MM.1S (cell line): ENCODE measurements around the gene TP53I13.
A peak's percentile ranks its signal among the peaks of the same experiment; 100 is the strongest.

ENCODE experiments used
- DNase-seq: peaks from one replicate; pipeline ENCODE4 v3.0.0-alpha.2; 2015
- H2AFZ ChIP-seq: fragments of 300-600 bp; sonication (generic); 2 replicates; pipeline ENCODE4 v1.6.0; 2016; ENCODE audit warnings: antibody characterized with exemption, low read length
- H3F3A ChIP-seq: fragments of 300-600 bp; sonication (generic); 2 replicates; pipeline ENCODE4 v1.6.1; 2016; ENCODE audit warnings: mild to moderate bottlenecking, antibody characterized with exemption, low read length, moderate library complexity, mixed read lengths; ENCODE audit not compliant: insufficient read depth
- H3K27ac ChIP-seq: fragments of 300-600 bp; sonication (generic); 2 replicates; pipeline ENCODE4 v1.5.1; 2016; ENCODE audit warnings: mild to moderate bottlenecking, low read length
- H3K27me3 ChIP-seq: fragments of 300-600 bp; sonication (generic); replicated peaks from 2 replicates; pipeline ENCODE4 v1.6.0; 2016; ENCODE audit warnings: low read length; ENCODE audit not compliant: insufficient read depth
- H3K36me3 ChIP-seq: fragments of 300-600 bp; sonication (generic); replicated peaks from 2 replicates; pipeline ENCODE4 v1.6.1; 2016; ENCODE audit warnings: mild to moderate bottlenecking, low read length, mixed read lengths; ENCODE audit not compliant: insufficient read depth
- H3K4me1 ChIP-seq: fragments of 300-600 bp; sonication (generic); 2 replicates; pipeline ENCODE4 v1.6.1; 2016; ENCODE audit warnings: low read length, mixed read lengths
- H3K4me2 ChIP-seq: fragments of 300-600 bp; sonication (generic); 2 replicates; pipeline ENCODE4 v1.6.0; 2016; ENCODE audit warnings: low read depth, low read length
- H3K4me3 ChIP-seq: fragments of 300-600 bp; sonication (generic); 2 replicates; pipeline ENCODE4 v1.5.1; 2016; ENCODE audit warnings: low read length, mixed read lengths
- H3K79me2 ChIP-seq: fragments of 300-600 bp; sonication (generic); 2 replicates; pipeline ENCODE4 v1.6.1; 2016; ENCODE audit warnings: mixed run types, low read length, mixed read lengths
- H3K9ac ChIP-seq: fragments of 300-600 bp; sonication (generic); 2 replicates; pipeline ENCODE4 v1.6.1; 2016; ENCODE audit warnings: low read length, mixed read lengths
- H3K9me2 ChIP-seq: fragments of 300-600 bp; sonication (generic); replicated peaks from 2 replicates; pipeline ENCODE4 v1.6.1; 2016; ENCODE audit warnings: mild to moderate bottlenecking, low read length, mixed read lengths; ENCODE audit not compliant: insufficient read depth
- H3K9me3 ChIP-seq: fragments of 300-600 bp; sonication (generic); replicated peaks from 2 replicates; pipeline ENCODE4 v1.6.1; 2016; ENCODE audit warnings: mild to moderate bottlenecking, low read length, mixed read lengths; ENCODE audit not compliant: insufficient read depth
- H4K20me1 ChIP-seq: fragments of 300-600 bp; sonication (generic); 2 replicates; pipeline ENCODE4 v1.6.1; 2016; ENCODE audit warnings: mild to moderate bottlenecking, low read length, moderate library complexity, mixed read lengths; ENCODE audit not compliant: insufficient read depth
- CTCF ChIP-seq: fragments of 300-600 bp; sonication (generic); IDR thresholded peaks from 2 replicates; pipeline ENCODE4 v1.5.1; 2016; ENCODE audit warnings: antibody characterized with exemption, low read length, mixed read lengths
- EZH2 ChIP-seq: fragments of 300-600 bp; sonication (generic); optimal IDR thresholded peaks from 2 replicates; pipeline ENCODE3; 2017; ENCODE audit warnings: low read depth, mild to moderate bottlenecking, antibody characterized with exemption, low read length, mixed read lengths
- EZH2phosphoT487 ChIP-seq: fragments of 300-600 bp; sonication (generic); IDR thresholded peaks from 2 replicates; pipeline ENCODE4 v1.6.1; 2018; ENCODE audit warnings: antibody characterized with exemption, low read length

The TP53I13 gene

GRCh38 chr17:29588562-29589411 is 20.3 kb downstream of the TP53I13 start:
- TF ChIP-seq EZH2phosphoT487 = no peak
- no peak for TF ChIP-seq CTCF
- TF ChIP-seq EZH2 = no peak
- Histone ChIP-seq H3K4me3 (peak overlapping the region; percentile 78), H3K9me3 (no peaks in the 10 kb centered on the region), H3K4me1 (peaks cover 32% of the 10 kb centered on the region), H3K27ac (no peak overlapping the region; the same call in 1 of the 2 replicates), H3K9ac (peak overlapping the region; percentile 68; the same call in 1 of the 2 replicates), H3F3A (peaks cover 6% of the 10 kb centered on the region; the same call in 1 of the 2 replicates), H3K9me2 (no peaks in the 10 kb centered on the region), H3K27me3 (no peaks in the 10 kb centered on the region), H3K79me2 (peaks cover 51% of the 10 kb centered on the region), H2AFZ (peak overlapping the region; percentile 57), H3K4me2 (peak overlapping the region; percentile 90), H3K36me3 (no peaks in the 10 kb centered on the region), H4K20me1 (no peaks in the 10 kb centered on the region)
- DNase-seq = peak; percentile 36

- Histone ChIP-seq H3K27me3 (no peaks in the 10 kb centered on the region), H3K27ac (no peak within 1 kb of the TSS; the same call in 1 of the 2 replicates), H3K9me2 (no peaks in the 10 kb centered on the region), H3K9me3 (no peaks in the 10 kb centered on the region), H3K4me2 (peak within 1 kb of the TSS; percentile 99), H4K20me1 (no peaks in the 10 kb centered on the region), H3K9ac (peak within 1 kb of the TSS; percentile 68), H3K36me3 (no peaks in the 10 kb centered on the region), H3K79me2 (peaks cover 42% of the 10 kb centered on the region), H3K4me3 (peak within 1 kb of the TSS; percentile 84), H2AFZ (peak within 1 kb of the TSS; percentile 84), H3F3A (peaks cover 6% of the 10 kb centered on the region; the same call in 1 of the 2 replicates), H3K4me1 (peaks cover 36% of the 10 kb centered on the region)
- peak; percentile 89 for DNase-seq
- TF ChIP-seq EZH2 (no peak), CTCF (no peak), EZH2phosphoT487 (no peak)
These were observed 21.3 kb downstream of the TP53I13 start, which contains the start of gene GIT1 for GRCh38 chr17:29589524-29590410. Gene GIT1 (minus strand): TSS chr17:29589648. CDS start chr17:29589378, 270 bp downstream.

GRCh38 chr17:29590411-29591145 is 22.1 kb downstream of the TP53I13 start:
- Histone ChIP-seq H3K4me2 (peak overlapping the region; percentile 99), H3K4me3 (peak overlapping the region; percentile 84), H3K27ac (no peak overlapping the region), H3K27me3 (no peaks in the 10 kb centered on the region), H3F3A (peaks cover 6% of the 10 kb centered on the region; the same call in 1 of the 2 replicates), H2AFZ (peak overlapping the region; percentile 84), H3K9me3 (no peaks in the 10 kb centered on the region), H3K4me1 (peaks cover 36% of the 10 kb centered on the region), H3K9ac (peak overlapping the region; percentile 67; the same call in 1 of the 2 replicates), H3K36me3 (no peaks in the 10 kb centered on the region), H4K20me1 (no peaks in the 10 kb centered on the region), H3K79me2 (peaks cover 34% of the 10 kb centered on the region), H3K9me2 (no peaks in the 10 kb centered on the region)
- TF ChIP-seq EZH2 (no peak), CTCF (no peak), EZH2phosphoT487 (no peak)
- no peak for DNase-seq
